Activated CD8-positive, alpha-beta memory T cell treated with anti-CD3 and anti-CD28 coated beads for 24 hours (primary cell): ENCODE data around the gene BMP8B.
"Not testable (repeated sequence)": the region's sequence is repeated elsewhere in the genome, so short reads cannot be mapped to it uniquely, and the experiment has no call there.

Experiments used
- DNase-seq: peaks from one replicate; pipeline ENCODE4 v3.0.0-alpha.2; 2020

Gene BMP8B

DNA sequence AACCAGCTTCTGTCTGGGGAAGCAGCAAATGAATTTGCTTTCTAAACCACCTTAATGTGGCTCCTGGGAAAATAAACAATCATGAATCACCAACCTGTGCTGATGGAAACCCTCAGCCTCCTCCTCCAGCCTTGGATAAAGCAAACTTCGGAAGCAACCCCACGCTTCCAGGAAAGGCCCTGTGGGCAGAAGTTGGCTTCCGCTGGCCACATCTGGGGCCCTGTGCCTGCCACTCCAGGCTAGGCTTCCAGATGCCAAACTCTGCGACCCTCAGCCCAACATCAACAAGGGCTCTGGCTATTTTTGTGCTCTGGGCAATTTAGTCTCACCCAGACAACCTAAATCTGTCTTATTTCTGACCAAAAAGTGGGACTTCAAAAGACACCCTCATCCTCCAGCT lies 11.4 kb downstream of the BMP8B start:
- no peak for DNase-seq

DNA sequence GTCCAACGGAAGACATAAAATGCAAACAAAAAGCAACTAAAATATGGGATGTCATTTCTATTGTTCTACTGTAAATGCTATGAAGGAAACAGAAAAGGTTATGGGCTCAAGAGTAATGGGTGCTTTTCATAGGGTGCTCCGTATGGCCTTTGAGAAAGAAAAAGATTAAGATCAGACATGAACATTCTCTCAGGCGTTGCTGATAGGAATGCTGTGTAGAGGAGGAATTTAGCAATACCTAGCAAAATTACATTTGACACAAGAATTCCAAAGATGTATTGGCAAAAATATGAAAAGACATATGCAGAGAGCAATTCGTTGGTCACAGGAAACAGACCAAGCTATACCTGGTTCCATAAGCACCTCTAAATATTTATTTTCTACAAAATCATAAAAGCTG lies 11.8 kb downstream of the BMP8B start:
- DNase-seq = no peak

DNA sequence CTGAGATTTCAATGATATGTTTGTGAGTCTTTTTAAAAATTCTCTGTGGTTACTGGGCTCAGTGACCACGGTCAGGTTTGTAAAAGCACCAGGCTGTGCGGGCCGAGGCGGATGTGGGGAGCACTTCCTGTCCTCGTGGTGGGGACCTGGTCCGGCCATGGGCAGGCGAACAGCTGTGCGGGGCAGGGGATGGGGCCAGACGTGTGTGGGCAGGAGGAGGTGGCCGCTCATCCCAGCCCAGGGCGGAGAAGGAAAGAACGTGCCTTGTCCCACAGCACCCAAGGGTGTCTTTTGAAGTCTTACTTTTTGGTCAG lies 12.3 kb downstream of the BMP8B start:
- no peak for DNase-seq

DNA sequence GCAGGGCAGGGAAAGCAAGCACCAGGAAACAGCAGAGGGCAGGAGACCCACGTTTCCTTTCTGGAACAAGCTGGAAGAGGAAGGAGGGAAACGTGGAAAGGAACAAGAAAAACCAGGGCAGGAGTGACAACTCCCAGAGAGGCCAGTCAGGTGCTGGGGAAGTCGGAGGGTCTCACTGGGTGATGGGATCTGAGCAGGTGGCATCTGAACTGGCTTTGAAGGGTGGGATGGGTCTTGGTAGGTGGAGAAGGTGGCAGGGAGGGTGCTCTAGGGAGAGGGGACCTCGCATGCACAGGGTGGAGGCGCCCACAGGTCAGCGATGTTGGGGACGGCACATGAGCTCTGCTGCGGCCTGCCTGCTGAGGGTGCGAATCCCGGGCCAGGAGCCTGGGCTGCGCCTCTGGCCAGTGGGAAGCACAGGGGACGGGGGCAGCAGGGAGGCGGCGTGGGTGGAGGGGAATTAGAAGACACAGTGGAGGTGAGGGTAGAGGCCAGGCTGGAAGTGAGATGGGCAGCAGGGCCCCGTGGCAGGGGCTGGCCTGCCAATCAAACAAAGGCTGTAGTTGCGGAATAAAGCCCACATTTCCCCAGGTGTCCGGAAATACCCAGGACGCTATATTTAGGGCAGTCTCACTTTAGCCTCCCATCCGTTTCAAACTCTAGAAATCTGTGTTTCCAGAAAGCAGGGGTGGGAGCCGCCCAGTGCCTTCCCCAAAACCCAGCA lies 12.8 kb downstream of the BMP8B start:
- not testable (repeated sequence) for DNase-seq

DNA sequence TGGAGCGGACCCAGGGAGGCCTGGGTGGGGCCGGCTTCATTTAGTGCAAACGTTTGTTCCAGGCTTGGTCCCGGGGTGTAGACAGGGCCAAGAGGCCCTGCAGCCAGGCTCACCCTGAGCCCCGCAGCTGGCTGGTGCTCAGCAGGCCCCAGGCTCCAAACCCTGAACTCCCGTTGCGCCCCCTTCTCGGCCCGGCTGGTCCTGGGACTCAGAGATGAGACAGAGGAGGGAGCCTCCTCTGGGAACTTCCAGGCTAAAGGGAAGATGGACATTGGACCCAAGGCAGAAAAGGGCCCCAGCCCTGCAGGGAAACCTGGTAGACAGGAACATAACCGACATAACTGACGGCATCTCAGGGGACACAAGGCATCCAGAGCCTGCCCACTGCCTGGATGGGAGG lies 13.5 kb downstream of the BMP8B start:
- DNase-seq = not testable (repeated sequence)

DNA sequence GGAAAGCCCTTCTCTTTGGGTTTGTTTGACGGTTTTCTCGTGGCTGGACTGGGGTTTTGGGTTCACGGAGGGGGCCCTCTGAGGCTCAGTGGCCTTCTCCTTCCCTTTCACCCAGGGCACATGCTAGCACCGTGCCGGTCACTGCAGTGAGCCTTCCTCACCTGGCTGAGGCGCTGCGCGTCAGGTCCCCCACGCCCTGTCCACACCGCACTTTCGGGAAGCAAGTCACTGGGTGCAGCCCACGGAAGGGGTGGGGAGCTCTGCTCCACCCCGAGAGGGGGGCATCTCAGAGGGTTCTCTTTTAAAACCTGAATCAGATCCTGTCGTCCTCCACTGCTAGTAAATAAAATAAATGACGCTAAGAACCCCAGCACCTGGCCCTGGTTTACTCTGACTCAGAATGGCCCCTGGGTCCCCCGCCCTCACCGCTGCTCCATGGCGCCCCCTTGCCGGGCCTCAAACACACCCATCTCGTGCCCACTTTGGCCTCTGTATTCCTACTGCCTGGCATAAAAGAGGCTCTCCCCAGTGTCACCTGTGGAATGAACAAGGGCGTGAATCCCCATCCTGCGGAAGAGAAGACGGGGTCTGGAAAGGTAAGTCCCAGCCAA lies 15.2 kb downstream of the BMP8B start:
- DNase-seq = not testable (repeated sequence)

DNA sequence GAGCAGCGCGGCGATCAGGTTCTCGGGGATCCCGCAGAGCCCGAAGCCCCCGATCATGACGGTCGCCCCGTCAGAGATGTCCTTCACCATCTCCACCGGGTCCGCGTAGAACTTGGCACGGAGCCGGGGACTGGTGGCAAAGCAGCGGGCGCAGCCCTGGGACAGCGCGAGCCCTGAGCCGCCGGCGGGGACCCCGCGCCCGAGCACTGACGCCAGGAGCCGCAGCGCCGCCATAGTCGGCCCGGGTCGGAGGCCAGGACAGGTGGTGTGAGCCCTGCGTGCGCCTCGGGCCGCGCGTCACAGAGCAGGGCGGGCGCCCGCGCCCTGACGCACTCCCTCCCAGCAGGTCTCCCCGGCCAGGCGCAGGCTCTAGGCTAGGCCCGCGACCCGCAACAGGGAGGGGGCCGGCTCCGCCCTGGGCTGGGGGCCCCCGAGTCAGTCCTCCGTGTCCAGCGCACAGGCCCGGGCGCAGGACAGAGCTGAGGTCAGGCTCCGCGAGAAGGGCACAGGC lies 17.6 kb downstream of the BMP8B start, which contains the start of gene OXCT2:
Gene OXCT2, minus strand, starts transcription at position 327 of the 511 bp plus-strand sequence. Its CDS starts 93 bp downstream, at position 234.
- not testable (repeated sequence) for DNase-seq

DNA sequence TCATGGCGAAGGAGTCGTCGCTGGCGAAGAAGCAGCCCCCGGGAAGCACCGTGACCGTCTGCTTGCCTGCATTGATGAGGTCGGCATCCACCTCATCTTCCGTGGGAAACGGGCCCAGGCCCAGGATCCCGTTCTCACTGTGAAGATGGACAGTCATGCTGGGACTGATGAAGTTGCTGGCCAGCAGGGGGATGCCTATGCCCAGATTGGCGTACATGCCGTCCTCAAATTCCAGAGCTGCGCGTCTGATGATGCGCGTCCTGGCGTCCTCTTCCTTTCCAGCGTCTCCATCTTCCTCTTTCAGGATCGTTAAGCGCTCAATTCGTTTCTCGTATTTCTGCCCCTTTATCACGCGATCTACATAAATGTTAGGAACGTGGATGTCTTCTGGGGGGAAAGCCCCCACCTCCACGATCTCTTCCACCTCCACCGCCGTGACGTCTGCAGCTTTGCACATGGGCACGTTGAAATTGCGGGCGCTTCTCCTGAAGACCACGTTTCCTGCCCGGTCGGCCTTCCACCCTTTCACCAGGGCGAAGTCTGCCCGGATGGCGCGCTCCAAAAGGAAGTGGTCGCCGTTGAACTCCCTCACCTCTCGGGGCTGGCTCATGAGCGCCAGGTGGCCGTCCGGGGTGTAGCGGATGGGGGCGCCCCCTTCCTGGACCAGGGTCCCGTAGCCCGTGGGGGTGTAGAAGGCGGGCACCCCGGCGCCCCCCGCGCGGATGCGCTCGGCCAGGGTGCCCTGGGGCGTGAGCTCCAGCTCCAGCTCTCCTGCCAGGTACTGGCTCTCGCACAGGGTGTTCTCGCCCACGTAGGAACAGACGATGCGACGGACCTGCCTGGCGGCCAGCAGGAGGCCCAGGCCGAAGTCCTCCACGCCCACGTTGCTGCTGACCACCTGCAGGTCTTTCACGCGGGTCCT lies 18.3 kb downstream of the BMP8B start:
- DNase-seq = not testable (repeated sequence)

DNA sequence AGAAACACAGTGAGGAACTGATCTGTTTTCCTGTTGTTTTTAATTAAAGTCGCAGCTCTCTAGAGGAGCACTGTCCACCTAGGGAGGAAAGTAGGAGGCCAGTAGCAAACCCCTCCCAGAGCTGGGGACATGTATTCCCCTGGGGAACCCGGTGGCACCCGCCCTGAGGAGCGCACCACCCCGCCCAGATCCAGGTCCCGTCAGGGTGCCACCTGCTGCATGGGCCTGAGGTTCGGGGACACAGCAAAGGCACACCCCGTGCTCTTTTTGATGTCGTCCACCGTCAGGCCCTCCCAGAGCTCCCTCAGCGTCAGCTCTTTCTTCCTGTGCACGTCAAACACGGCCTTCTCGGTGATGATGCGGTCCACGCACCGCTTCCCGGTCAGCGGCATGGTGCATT lies 19.2 kb downstream of the BMP8B start:
- not testable (repeated sequence) for DNase-seq

DNA sequence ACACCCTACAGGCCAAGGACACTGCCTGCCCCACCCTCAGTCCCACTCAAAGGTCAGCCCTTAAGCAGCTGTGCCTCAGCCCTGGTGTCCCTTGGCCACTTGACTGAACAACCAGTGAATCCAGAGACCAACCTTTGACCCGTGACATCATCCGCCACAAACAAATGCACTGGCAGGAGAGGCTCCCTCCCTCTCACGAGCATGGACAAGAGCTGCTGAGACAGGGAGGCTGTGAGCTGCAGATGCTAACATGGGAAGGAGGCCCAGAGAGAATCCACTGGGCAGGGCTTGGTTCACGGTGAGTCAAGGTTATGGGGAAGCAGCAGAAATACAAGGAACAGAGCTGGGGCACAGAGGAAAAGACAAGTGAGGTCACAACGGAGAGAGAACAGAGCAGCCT lies 22.2 kb downstream of the BMP8B start:
- DNase-seq = not testable (repeated sequence)

DNA sequence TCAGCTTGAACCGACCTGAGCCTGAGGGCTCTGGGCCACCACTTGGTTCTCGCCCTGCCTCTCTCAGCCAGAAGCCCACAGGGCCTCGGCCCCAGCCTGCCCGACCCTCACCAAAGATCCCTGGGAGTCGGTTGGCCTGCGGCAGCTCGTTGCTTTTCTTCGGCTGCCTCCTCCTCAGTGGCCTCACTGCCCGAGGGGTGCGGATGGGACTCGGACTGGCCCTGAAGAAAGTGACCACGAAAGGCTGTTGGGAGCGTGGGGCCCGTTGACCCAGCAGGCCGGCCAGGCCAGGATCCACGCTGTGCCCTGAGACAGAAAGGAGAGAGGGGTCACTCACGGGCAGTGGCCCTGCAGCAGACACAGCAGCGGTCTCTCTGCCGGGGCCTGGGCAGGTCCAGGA lies 24.2 kb downstream of the BMP8B start:
- not testable (repeated sequence) for DNase-seq

DNA sequence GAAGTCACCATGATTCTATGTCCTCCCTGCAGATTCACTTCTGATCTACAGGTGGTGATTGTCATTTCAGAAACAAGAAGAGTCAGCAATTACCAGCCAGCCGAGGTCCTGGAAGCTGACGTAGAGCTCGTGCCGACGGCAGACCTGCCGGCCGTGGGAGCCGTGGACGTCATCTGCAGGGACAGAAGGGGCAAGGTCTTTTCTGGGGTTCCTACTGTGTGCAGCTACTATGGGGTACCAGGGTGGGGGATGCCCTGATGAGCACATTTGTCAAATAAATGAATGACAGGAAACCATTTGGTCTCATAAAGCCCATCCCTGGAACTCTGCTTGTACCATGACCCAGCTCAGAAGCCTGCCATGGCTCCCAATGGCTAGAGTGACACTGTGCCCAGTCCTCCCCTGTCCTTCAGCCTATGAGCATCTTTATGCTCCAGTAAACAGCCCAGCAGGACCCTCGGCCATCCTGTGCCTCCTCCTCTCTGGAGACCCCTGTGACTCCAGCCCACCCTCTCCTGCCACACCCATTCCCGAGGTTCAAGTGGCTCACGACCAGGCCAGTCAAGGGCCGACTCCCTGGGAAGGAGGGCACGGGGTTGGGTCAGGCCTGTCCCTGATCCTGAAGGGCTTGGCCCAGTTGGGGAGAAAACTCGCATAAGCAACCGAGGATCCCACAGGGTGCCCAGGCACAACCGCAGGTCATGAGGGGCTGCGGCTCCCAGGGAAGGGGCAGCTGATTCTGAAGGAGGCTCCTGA lies 24.9 kb downstream of the BMP8B start:
- DNase-seq = not testable (repeated sequence)

DNA sequence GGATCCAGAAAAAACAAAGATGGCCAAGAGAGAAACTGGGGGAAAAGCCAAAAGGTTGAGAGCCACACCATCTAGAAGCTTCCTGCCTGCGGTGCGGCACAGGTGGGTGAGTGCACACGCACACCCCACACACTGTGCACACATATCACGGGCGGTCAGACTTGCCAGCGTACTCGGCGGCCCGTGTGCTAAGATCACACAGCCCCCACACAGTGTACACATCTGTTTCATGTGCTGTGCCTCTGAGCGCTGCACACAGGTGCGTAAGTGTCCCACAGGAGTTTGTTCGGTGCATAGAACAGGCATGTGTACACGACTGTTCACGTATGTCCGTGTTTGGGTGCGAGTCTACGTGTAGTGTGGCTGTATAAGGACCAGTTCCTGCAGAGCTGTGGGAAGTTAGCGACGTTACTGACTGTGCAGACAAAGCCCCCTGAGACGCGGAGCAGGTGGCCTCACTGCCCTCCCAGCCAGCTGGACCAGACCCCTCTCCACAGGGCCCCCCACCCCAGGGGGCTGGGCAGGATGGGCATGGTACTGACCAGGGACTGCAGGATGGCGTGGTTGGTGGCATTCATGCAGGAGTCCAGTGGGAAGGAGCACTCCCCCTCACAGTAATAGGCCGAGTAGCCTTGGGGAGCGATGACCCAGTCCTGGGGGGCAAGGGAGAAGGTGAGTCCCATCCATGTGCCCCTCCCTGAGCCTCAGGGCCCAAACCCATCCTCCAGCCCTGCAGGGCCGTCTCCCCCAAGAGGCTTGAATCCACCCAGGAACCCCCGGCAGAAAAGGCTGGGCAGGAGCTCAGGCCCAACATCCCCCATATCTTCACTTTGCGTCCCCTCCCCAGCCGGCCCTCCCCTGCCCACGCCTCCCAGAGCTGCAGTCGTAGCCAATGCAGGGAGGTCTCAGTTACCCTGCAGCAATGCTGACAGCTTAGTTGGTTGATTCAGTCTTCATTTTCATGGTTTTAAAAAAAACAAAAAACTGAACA lies 25.8 kb downstream of the BMP8B start:
- no peak for DNase-seq

DNA sequence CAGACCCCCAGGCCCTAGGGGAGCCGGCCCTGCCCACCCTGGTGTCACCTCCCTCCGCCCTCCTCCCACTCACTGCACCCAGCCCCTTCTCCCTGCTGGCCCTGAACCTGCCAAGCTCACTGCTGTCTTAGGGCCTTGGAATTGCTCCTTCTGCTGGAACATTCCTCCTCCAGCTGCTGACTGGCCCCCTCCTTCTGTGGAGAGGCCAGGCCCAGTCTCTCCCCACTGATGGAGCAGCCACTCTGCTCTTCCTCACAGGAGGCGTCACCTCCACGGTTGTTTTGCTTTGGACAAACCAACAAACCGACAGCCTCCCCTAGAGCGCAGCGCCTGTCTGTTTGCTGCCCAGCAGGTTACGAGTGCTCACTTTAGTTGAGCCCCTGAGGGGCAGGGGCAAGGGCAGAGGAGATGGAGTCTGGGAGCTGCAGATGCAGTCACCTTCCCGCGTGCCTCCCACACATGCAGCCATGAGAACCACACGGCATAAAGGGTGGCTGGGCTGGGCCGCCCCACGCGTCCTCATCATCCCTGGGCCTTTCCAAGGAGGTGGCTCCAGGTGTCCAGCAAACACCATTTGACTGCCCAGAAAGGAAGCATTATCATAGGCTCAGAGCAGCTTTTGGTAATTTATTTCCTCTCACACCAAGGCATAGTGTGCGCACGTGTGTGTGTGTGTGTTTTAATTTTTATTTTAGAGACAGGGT lies 27.0 kb downstream of the BMP8B start:
- no peak for DNase-seq

DNA sequence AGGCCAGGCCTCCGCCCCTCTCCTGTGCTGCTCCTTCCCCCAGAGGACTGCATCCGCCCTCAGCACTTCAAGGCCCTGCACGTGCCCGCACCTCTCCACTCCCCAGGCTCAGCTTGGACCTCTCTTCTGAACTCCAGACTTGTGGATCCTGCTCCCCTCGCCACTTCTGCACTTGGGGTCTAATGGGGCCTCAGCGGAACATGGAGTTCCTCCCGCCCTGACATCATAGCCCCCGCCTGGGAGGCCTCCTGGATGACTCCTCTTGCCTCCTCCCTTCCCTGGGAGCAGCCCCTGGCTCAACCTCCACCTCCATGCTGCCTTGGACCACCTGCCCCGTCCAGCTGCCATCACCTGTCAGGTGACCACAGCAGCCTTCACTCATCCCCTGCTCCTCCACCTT lies 27.6 kb downstream of the BMP8B start:
- no peak for DNase-seq

DNA sequence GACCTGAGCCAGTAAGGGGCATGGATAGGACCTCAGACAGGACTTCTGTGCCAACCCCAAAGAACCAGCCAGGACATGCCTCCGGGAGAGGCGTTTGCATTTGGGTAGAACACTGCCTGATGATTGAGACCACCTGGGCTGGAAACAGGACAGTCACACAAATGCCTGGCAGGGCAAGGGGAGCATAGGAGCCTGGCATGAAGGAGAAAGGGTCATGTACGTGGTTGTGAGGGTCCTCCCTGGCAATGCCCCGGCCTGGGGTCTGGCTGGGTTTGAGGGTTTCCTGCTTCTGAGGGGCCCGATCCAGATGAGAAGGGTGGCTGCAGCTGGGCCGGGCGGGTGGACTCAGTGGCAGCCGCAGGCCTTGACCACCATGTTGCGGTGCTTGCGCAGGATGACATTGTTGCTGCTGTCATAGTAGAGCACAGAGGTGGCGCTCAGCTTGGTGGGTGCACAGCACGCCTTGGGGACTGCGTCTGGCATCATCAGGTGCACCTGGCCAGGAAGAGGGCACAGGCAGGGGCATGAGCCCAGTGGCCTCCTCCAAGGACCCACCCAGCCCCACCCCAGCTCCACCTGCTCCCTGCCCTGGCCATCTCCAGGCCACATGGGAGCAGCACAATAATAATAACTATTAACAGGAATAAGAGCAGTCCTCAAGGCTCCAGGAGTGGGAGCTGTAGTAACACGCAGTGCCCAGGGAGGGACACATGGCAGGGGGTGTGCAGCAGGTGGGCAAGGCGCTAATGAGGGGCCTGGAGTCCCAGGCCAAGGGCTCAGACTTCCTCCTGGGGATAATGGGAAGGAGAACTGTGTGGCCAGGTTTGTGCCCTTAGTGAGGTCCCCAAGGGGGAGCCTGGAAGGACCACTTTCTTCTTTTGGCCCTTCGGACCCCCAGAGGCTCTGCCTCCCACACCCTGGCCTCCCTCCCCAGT lies 28.3 kb downstream of the BMP8B start:
- DNase-seq = no peak

DNA sequence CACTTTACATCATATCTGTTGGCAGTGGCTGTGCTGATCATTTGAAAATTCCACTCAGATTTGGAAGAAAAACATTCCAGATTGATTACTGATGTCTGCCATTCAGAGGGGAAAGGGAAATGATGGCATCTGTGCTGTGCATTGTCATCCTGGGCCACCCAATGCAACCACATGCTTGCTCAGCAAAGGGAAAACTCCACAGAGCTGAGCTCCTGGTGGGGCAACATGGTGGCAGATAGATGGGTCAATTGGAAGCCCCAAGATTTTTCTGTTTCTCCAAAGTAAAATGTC lies 29.3 kb downstream of the BMP8B start:
- DNase-seq = no peak

DNA sequence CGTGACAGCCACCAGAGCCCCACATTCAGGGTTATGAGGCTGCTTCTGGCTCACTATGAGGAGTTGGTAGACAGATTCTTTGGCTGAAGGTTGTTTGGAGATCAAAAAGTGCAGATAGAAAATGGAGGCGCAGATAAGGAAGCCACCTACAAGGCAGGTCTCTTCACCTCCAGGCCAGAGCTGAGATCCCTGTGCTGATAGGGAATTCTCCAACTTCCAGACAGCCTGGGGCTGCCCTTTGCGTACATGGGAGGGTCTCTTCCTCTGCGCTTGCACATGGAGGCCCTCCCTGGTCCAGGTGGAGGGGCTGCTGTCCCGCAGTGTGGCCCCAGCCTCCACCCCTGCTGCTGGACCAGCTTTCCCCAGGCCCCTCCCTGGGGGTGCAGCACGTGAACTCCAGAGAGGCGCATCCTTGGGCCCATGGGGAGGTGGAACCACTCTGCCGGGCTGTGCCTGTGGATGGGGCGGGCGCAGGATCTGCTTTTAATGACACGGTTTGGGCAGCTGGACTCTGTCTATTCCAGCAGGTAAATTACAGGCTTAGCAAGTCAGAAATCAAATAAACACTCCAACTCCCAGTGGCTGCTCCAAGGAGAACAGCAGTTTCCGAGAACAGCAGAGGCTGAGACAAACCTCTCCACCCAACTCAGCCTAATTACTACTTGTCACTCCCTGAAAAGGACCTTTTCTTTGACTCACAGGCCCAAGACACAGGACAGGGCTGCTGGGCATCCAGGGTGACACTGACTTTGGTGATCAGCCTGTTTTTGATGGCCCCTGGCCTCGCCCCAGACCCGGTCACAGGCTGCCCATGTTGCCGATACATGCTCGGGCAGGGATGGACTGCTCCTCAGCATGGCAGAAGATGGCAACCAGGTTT lies 29.9 kb downstream of the BMP8B start:
- no peak for DNase-seq

DNA sequence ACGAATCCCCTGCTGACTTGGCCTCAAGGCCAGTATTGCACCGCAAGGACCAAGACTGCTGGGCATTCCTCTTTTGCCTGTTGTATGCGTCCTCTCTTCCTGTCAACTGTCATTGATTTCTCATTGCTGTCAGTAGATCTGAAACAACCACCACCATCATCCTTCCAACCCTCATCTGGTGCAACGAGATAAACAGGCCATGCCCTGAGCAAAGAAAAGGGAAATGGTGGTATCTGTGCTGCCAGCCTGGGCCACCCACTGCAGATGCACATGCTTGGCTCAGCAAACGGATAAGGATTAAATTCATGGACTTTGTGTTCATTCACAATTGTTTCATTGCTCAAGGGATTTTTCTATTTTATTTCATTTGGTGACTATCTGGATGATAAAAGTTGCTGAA lies 31.2 kb downstream of the BMP8B start:
- DNase-seq = no peak
